Stimulated activated CD4-positive, alpha-beta T cell treated with anti-CD3 and anti-CD28 coated beads, Interleukin-1b, Interleukin-23, amount 100 ng/mL, for 4 hours (primary cell): Measurements from ENCODE around the gene DPM1.

Source experiments
- DNase-seq, 2 donors: peaks; one replicate each; pipeline ENCODE4 v3.0.0-alpha.2; 2020; ENCODE audit warnings: low read depth in 2 of 2

DPM1 gene

DNA sequence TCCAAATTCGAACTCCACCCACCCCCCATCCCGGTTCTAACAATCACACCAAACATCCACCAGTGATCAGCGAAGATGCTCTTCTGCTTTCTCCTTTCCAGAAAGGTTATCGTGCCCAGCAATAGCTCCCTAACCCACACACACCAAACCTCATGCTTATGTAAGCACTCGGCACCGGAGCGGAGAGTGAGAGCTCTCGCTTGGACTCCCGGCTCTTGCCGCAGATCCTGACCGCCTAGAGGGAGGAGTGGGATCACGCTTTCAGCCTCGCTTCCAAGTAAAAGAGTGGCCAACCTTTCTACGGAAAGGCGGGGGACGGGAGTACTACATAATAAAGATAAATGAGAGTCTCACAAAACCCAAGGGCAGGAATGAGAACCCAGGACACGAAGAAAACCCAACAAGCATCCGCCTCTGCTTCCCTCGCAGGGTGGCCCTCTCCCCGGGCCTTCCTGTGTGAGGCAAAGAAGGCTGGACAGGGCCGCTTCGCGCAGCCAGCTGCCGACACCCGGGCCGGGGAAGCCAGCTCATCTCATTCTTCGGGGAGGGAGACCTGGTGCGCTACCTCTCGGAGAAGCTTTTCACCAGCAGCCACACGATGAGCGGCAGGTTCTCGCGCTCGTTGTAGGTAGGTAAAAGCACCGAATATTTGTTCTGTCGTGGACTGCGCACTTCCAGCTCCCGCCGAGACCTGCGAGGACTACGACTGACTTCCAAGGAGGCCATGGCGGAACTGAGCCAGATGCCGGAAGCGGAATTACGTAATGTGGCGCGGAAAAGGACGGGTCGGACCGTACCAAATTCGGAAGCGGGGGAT lies at the start of gene DPM1:
Gene DPM1, minus strand, starts transcription at position 735 of the 817 bp plus-strand sequence. Its CDS starts 9 bp downstream, at position 726.
- peak; percentile 75 to 85 for DNase-seq

DNA sequence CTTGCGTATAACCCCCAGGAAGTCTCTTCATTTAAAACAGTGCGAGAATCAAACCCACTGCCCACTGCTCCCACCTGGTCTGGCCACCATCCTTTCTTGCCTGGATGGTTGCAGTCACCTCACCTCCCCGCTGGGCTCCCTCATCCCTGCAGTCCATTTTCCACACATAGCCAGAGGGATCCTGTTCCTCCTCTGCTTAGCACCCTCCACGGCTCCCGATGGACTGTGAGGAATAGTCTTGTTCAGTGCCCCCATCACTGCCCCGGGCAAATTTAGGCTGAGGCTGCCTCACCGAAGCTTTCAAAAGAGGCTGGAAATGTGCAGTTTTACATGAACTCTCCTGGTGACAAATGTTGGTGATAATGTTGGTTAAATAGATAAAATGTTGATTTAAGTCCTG lies 46.9 kb upstream of the DPM1 start:
- DNase-seq, result no peak

DNA sequence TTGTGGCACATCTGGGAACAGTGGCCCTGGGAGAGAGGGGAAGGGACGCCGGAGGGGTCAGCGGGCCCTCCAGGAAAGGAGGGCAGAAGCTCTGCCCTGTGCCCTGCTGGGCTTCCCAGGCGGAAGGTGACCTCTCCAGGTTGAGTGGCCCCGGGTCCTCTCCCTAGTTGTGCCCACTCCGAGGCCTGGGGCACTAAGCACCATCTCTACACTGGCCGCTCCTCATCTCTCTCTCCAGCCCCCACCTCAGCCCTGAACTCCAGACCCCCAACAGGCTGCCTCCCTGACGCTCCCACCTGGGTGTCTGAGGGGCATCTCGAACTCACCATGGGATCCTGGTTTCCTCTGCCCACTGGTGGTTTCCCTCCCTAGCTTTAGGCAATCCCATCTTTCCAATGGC lies 46.4 kb upstream of the DPM1 start:
- no peak for DNase-seq

DNA sequence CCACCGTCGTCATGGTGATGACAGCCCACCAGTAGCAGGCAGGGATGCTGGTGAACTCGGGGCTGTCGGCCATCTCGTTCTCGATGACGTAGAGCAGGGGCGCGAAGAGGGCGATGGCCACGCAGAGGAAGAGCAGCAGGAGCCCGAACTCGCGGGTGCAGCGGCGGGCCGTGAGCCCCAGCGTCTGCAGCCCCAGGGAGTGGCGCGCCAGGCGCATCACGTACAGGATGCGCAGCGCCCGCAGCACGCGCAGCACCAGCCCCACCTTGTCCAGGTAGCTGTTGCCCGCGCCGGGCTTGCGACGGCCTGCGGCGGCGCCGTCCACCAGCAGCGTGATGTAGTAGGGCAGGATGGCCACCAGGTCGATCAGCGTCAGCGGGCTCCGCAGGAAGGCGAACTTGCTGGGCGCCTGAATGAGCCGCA lies 46.0 kb upstream of the DPM1 start:
- no peak for DNase-seq

DNA sequence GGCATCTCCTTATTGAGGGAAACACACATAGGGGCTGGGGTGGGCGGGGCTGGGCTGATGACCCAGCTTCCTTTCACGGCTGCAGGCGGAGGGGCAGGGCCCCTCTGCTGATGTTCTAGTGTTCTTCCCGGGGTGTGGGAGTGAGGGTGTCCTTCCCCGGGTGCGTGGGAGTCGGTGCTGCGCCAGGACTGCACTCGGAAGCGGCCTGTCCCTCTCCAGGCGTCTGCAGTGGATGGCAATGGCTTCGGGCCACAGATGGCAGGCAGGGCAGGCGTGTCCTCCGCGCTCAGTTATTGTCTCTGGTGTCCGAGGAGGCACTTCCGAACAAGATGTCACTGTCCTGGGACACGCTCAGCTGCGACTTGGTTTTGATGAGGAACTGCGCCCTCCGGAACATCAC lies 45.4 kb upstream of the DPM1 start:
- DNase-seq, result no peak

DNA sequence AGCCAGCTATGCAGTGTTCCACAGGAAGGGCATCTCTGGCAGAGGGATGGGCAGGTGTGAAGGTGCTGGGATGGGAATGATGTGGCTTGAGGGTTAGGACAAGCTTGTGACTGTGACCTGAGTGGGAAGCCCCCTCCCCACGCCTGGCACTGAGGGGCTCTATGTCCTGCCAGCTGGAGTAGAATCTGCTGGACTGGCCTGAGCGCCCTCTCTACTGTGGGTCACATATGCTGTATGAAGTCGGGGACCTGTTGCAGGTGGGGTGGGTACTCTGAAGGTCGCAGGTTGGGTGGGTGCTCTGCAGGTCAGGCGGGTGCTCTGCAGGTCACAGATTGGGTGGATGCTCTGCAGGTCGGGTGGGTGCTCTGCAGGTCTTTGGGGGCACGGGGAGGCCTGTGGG lies 44.3 kb upstream of the DPM1 start:
- no peak for DNase-seq

DNA sequence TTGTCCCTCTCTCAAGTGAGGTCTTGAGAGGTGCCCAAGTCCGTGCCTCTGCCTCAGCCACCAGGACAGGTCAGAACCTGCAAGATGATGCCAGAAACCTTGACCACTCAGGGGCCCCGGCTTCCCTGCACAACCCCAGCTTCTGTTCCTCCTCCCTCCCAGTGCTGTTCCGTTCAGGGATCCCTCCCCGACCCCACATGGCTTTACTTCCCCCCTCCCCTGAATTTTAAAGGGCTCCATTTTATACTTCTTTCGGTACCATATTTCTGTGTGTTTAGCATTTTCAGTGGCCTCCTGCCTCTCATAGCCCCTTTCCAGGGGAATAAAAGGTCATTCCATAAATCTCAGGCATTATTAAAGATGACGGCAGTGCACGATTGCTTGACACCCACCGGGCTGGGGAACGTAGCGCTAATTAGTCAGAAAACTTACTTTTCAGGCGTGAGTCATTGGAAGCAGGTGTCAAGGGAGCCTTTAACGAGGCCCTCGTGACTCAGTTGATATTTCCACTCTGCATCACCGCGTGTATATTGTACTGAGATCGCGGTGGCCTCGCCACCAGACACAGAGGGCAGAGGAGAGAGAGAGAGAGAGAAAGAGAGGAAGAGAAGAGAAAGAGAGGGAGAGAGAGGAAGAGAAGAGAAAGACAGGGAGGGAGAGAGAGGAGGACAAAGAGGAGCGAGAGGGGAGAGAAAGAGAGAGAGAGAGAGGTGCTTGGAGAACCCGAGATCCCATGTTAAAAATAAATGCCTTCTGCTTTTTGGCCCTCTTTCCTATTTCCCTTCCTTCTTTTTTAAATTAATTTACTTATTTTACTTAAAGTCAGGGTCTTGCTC lies 43.3 kb upstream of the DPM1 start:
- DNase-seq, result no peak

DNA sequence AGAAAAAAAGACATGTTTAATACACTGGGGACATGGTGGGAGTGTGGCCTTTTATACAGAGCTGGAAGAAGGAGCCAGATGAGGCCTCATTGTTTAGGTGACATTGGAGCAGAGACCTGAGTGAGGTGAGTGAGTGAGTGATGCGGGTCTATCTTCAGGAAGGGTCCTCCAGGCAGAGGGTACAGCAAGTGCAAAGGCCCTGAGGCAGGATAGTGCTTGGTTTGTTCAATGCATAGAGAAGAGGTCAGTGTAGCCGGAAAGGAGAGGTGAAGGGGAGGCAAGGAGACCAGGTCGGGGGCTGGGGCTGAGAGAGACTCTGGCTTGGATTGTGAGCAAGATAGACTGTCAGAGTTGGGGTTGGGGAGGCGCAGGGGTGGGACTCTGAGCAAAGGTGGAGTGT lies 41.0 kb upstream of the DPM1 start:
- no peak for DNase-seq

DNA sequence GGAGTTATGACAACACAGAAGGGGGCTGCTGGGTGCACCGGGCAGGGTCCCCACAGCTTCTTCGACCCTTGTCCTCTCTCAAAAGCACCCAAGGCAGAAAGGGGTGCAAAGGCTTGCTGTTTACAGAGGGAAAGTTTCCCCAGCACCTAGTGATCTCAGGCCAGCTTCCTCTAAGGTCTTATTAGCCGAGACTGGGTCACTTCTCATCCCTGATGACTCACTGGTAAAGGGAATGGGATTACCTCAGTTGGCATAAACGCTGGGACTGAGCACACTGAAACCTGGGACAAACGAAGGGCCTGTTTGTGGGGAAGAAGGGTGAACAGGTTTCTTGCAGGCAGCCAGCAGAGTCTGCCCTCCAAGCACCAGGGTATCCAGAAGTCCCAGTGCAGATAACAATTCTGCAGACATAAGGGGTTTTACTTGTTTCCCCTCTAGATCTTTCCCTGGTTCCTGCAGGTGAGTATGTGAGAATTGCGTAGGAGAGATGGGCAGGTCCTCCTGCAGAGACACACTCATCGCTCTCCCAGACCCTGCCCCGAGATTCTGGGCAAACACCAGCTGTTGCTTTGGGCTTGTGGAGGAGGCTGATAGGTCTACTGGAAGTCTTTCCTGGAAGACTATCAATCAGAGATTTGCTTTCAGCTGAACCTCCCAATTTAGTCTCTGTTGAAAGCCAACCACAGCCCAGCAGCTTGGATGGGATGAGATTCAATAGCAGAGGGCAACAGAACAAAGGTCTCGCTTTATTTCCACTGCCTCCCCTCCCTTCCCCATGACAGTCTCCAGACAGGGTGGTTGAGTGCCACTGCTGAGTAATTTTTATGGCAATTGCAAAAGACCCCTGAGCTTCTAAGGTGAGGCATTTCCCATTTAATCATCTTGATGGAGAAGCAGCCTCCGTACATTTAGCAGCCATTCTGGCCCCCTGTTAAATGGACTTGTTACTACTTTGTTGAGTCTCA lies 38.9 kb upstream of the DPM1 start:
- DNase-seq, result no peak

DNA sequence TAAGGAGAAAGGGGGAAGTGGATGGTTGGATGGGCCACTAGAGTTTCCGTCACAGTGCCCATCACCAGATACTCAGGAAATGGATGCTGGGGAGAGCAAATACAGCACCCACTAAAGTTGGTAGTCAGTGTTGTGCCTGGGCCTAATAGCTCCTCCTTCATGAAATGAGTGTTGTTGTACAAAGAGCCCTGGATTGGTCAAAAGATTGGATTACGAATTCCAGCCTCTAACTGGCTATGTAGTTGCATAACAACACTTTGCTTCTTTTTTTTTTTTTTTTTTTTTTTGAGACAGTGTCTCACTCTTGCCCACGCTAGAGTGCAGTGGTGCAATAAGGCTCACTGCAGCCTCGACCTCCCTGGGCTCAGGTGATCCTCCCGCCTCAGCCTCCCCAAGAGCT lies 37.2 kb upstream of the DPM1 start:
- DNase-seq, result no peak

DNA sequence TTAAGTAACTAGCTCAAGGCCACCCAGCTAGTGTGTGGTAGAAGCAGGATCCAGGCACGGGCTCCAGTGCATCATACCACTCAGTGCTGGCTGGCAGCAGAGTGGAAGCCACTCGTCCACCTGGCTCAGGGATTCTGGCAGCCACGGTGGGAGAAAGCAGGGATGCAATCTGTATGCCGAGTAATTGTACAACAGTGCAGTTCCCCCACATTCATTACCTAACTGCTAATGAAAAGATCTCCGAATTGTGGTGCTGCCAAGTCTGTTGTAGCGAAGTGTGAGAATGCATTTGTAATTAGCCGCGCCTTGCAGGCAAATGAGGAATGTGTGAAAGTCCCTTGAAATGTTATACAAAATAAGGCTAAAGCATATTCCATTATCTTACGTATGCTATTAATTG lies 35.5 kb upstream of the DPM1 start:
- no peak for DNase-seq

DNA sequence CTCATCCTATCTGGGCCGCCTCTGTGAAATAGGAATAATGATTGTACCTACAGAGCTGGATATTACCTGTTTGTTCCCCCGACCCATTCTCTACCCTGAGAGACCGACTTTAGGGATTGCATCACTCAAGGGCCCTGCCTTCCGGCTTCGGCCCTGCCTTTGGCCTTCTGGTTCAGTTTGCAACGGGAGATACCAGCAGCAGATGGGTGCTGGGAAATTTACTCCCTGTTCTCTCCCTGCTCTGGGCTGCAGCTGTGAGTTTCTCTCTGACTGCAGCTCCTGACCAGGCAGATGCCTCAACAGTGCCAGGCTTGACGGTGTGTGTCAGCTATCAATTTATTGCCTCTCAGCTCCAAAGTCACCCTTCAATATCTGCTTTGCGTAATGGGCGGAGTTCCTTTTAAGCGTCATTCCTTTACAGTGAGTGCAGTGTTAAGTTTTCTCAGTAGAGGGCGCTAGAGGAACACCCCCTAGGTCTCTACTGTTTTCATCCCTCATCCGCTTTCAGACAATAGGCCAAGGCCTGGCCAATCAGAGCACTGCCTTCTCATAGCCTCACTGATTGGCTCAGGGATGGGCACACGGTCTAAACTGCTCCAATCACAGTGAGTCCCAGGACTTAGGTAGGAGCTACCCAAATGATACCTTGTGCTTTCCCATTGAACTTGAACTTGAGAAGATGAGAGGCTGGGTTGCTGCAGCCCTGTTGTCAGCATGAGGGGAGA lies 34.6 kb upstream of the DPM1 start:
- no peak for DNase-seq

DNA sequence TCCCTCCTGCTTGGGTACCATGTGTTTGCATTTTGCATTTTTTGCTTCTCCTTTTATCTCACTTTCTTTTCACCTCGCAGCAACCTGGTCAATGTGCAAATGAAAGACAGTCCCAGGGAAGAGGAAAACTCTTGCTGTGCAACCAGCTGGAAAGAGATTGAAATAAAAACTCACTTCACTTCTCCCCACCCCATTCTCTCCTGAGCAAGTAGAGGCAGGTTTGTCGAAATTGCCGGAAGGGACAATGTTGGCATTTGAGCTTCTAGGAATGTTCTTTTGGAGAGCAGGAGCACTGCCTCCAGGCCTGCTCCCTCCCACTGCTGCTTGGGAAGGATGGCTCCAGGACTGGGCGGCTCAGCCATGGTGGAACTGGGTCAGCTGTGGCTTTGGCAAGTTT lies 34.0 kb upstream of the DPM1 start:
- no peak for DNase-seq

DNA sequence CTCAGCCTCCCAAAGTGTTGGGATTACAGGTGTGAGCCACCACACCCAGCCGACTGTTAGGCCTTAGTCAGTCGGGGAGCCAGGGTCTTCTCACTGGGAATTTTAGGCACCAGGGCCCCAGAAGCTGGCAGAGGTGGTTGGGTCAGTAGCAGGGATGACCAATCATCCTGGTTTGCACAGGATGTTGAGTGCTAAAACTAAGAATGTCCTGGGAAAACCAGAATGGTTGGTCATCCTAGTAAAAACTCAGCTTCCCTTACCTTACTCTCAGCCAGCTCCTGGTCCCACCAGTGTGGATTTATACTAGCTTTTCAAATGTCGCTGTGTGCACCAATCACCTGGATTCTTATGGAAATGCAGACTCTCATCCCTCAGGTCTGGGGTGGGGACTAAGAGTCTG lies 32.7 kb upstream of the DPM1 start:
- no peak for DNase-seq

DNA sequence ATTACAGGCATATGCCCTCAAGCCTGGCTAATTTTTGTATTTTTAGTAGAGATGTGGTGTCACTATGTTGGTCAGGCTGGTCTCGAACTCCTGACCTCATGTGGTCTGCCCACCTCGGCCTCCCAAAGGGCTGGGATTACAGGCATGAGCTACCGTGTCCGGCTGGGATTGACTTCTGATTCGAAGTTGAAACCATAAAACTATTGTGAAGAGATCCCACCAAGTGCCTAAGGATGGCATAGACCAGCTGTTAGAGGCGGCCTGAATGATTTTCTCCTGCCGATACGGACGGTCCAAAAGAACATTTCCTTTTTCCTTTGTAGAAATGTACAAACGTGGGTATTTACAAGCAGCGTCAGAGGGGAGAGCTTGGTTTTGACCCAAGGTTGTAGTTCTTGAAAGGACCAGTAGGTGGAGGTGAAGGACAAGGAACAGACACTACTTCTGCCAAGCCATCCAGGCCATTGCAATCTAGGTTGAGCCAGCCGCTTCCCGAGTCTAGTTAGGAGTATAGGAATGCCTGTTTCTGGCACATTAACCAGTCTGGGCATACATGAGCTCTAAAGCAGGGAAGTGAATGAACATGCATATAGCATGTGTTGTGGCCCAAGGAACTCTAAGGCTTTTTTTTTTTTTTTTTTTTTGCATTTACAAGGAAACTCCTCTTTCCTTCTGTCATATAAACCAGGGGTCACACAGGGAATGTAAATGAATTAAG lies 29.3 kb upstream of the DPM1 start:
- peak in 1 of 2 donors; percentile 73 for DNase-seq

DNA sequence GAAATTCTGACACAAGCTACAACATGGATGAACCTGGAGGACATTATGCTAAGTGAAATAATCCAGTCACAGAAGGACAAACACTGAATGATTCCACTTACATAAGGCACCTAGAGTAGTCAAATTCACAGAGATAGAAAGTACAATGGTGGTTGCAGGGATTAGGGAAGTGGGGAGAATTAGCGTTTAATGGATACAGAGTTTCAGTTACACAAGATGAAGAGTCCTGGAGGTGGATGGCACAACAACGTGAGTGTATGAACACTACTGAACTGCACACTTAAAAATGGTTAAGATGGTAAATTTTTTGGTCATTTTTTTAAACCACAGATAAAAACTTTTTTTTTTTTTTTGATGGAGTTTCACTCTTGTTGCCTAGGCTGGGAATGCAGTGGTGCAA lies 25.0 kb upstream of the DPM1 start:
- no peak for DNase-seq

DNA sequence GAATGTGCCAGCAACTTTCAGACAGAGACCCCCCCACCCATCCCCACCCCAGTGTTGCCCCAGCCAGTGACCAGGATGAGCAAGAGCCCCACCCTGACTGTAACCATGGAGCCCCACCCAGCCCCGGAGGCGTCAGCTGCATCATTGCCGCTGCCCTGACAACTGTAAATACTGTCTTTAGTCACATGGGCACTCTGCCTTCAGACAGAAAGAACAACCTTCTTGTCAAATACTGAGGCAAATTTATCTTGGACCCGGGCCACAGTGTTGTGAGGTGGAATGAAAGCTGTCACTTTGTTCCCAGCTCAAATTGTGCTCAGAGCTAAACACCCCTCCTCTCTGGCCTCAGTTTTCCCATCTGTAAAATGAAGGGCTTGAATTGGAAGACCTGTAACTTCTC lies 24.0 kb upstream of the DPM1 start:
- DNase-seq, result no peak

DNA sequence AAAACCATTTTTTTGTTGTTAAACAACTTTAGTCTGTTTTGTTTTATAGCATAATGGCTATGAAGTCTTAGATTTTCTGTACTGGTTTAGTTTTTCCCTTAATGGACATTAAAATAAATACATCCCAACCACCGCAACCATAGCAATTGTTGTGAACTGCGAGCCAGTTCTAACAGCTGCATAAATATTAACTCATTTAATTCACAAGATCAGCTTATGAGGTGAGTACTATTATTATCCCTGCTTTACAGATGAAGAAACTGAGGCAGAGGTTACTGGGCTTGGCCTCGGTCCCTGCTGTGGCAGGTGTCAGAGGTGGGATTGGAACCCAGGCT lies 23.3 kb upstream of the DPM1 start:
- DNase-seq, result no peak

DNA sequence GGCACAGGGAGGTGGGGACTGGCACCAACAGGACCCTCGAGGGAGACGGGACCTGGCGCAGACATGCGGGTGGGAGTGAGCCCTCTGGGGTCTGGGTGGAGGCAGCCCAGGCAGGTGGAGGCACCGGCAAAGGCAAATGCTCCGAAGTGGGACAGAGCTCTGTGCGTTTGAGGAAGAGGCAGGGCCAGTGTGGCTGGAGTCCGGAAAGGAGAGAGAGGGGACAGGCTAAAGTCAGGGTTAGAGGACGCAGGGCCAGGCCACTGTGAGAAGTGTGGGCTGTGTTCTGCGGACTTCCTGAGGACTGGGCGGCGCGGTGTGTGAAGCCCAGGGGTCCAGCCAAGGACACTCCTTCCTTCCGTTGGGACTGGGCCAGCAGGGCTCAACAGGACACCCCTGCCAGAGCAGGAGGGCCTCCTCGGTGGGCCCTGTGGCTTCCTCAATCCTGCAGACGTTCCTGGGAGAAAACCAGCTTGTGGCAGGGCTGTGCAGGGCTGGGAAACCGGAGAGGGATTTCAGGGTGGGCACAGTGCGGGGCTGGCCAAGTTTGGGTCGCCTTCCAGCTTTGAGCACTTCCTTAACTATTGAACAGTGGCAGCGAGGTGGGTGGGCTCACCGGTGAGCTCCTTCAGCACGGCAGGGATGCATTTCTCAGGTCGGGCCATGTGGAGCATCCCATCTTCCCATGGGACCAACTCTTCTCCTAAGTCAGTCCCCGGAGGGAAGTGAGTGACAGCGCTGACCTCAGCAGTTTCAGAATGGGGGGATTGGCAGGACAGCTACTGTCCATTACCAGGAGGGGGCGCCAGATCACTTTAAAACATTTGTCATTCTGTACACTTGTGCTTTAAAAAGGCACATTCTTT lies 22.8 kb upstream of the DPM1 start:
- DNase-seq, result peak; percentile 50 to 60
